ENCODE results near the gene INPP5E. TPM values are rescaled to one million over a fixed set of nuclear protein-coding genes. Genes with fewer than 3 reads are reported as not detected.

Gene INPP5E
- total RNA-seq, 1 donor from 2014 or later, result 35.2 TPM

- Mint-ChIP-seq H3K9me3 (ENCODE audit: unreplicated experiment) (no peaks in the 10 kb centered on the region), H3K27ac (ENCODE audit: unreplicated experiment) (no peak overlapping the region), H3K4me1 (ENCODE audit: low read depth, unreplicated experiment) (no peaks in the 10 kb centered on the region), H3K36me3 (ENCODE audit: unreplicated experiment) (no peaks in the 10 kb centered on the region), H3K4me3 (ENCODE audit: unreplicated experiment) (no peak overlapping the region), H3K27me3 (ENCODE audit: unreplicated experiment) (no peaks in the 10 kb centered on the region)
- TF ChIP-seq, protein P1, sequence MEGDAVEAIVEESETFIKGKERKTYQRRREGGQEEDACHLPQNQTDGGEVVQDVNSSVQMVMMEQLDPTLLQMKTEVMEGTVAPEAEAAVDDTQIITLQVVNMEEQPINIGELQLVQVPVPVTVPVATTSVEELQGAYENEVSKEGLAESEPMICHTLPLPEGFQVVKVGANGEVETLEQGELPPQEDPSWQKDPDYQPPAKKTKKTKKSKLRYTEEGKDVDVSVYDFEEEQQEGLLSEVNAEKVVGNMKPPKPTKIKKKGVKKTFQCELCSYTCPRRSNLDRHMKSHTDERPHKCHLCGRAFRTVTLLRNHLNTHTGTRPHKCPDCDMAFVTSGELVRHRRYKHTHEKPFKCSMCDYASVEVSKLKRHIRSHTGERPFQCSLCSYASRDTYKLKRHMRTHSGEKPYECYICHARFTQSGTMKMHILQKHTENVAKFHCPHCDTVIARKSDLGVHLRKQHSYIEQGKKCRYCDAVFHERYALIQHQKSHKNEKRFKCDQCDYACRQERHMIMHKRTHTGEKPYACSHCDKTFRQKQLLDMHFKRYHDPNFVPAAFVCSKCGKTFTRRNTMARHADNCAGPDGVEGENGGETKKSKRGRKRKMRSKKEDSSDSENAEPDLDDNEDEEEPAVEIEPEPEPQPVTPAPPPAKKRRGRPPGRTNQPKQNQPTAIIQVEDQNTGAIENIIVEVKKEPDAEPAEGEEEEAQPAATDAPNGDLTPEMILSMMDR (IDR thresholded peaks at IDR 0.05; ENCODE audit: partially characterized antibody, unreplicated experiment), result no peak
- DNase-seq, result no peak
These were observed 58.3 kb downstream of the INPP5E start for GRCh38 chr9:136381311-136381710.

- Mint-ChIP-seq H3K27ac (ENCODE audit: unreplicated experiment) (no peak overlapping the region), H3K4me3 (ENCODE audit: unreplicated experiment) (no peak overlapping the region), H3K36me3 (ENCODE audit: unreplicated experiment) (no peaks in the 10 kb centered on the region), H3K27me3 (ENCODE audit: unreplicated experiment) (no peaks in the 10 kb centered on the region), H3K4me1 (ENCODE audit: low read depth, unreplicated experiment) (peaks cover 1% of the 10 kb centered on the region), H3K9me3 (ENCODE audit: unreplicated experiment) (no peaks in the 10 kb centered on the region)
- TF ChIP-seq, protein P1 (IDR thresholded peaks at IDR 0.05; ENCODE audit: partially characterized antibody, unreplicated experiment), result no peak
- no peak for DNase-seq
These were observed 59.3 kb downstream of the INPP5E start for GRCh38 chr9:136380381-136380780.

DNA sequence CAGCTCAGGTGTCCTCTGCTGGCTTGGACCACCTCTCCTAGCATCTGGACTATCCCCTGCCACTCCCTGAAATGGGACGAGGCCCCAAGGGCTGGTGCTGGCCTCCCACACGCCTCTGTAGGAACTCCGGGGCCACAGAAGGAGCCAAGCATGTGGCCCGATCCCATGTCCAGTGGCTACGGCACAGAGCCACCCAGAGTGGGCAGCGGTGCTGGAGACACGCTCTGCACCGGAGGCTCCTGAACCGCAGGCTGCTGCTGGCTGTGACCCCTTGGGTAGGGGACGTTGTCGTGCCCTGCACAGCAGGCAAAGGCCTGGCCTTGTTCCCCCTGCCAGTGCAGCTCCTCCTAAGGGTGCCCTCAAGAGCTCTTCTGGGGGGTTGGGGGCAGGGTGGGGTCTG lies 59.8 kb downstream of the INPP5E start:
- TF ChIP-seq, protein P1 (IDR thresholded peaks at IDR 0.05; ENCODE audit: partially characterized antibody, unreplicated experiment), result no peak
- Mint-ChIP-seq H3K27ac (ENCODE audit: unreplicated experiment) (no peak overlapping the region), H3K9me3 (ENCODE audit: unreplicated experiment) (no peaks in the 10 kb centered on the region), H3K4me1 (ENCODE audit: low read depth, unreplicated experiment) (peaks cover 3% of the 10 kb centered on the region), H3K4me3 (ENCODE audit: unreplicated experiment) (no peak overlapping the region), H3K27me3 (ENCODE audit: unreplicated experiment) (peaks cover under 1% of the 10 kb centered on the region), H3K36me3 (ENCODE audit: unreplicated experiment) (no peaks in the 10 kb centered on the region)
- DNase-seq, result no peak

- Mint-ChIP-seq H3K4me3 (ENCODE audit: unreplicated experiment) (no peak overlapping the region), H3K36me3 (ENCODE audit: unreplicated experiment) (no peaks in the 10 kb centered on the region)
- TF ChIP-seq, protein P1 (IDR thresholded peaks at IDR 0.05; ENCODE audit: partially characterized antibody, unreplicated experiment), result no peak
These were observed 60.2 kb downstream of the INPP5E start for GRCh38 chr9:136379401-136379800.

GRCh38 chr9:136379003-136379287 lies 60.7 kb downstream of the INPP5E start:
- peaks cover 3% of the 10 kb centered on the region for H3K27me3 Mint-ChIP-seq (ENCODE audit: unreplicated experiment)
- H3K27ac Mint-ChIP-seq (ENCODE audit: unreplicated experiment), result no peak overlapping the region
- no peaks in the 10 kb centered on the region for H3K36me3 Mint-ChIP-seq (ENCODE audit: unreplicated experiment)
- H3K9me3 Mint-ChIP-seq (ENCODE audit: unreplicated experiment), result no peaks in the 10 kb centered on the region
- DNase-seq, result no peak
- no peak overlapping the region for H3K4me3 Mint-ChIP-seq (ENCODE audit: unreplicated experiment)
- TF ChIP-seq, protein P1 (IDR thresholded peaks at IDR 0.05; ENCODE audit: partially characterized antibody, unreplicated experiment), result no peak
- peaks cover 9% of the 10 kb centered on the region for H3K4me1 Mint-ChIP-seq (ENCODE audit: low read depth, unreplicated experiment)

More at GRCh38 chr9:136379401-136379800, 60.2 kb downstream of the INPP5E start:
- no peak overlapping the region for H3K27ac Mint-ChIP-seq (ENCODE audit: unreplicated experiment)
- H3K27me3 Mint-ChIP-seq (ENCODE audit: unreplicated experiment), result peaks cover 3% of the 10 kb centered on the region
- no peak for DNase-seq
- H3K9me3 Mint-ChIP-seq (ENCODE audit: unreplicated experiment), result no peaks in the 10 kb centered on the region
- peaks cover 8% of the 10 kb centered on the region for H3K4me1 Mint-ChIP-seq (ENCODE audit: low read depth, unreplicated experiment)

Other genes with a start within 250 kb of the INPP5E start
- gene LHX3, start 234.7 kb downstream of the INPP5E start, total RNA-seq (ENCODE audit: unreplicated experiment), result 0.81 TPM
- 21.2 TPM for gene QSOX2, start 194.0 kb downstream of the INPP5E start, total RNA-seq (ENCODE audit: unreplicated experiment)
- gene CCDC187, start 135.8 kb downstream of the INPP5E start, total RNA-seq (ENCODE audit: unreplicated experiment), result 15.8 TPM
- gene GPSM1, start 112.3 kb downstream of the INPP5E start, total RNA-seq (ENCODE audit: unreplicated experiment), result 140 TPM
- 16.5 TPM for gene DNLZ, start 76.1 kb downstream of the INPP5E start, total RNA-seq (ENCODE audit: unreplicated experiment)
- gene CARD9, start 66.2 kb downstream of the INPP5E start, total RNA-seq (ENCODE audit: unreplicated experiment), result 4.1 TPM
- 22.9 TPM for gene SNAPC4, start 39.7 kb downstream of the INPP5E start, total RNA-seq (ENCODE audit: unreplicated experiment)
- 61.2 TPM for gene ENTR1, start 29.2 kb downstream of the INPP5E start, total RNA-seq (ENCODE audit: unreplicated experiment)
- gene PMPCA, start 29.2 kb downstream of the INPP5E start, total RNA-seq (ENCODE audit: unreplicated experiment), result 69.0 TPM
- 74.3 TPM for gene SEC16A, start 43.2 kb upstream of the INPP5E start, total RNA-seq (ENCODE audit: unreplicated experiment)
- 64.2 TPM for gene NOTCH1, start 106.2 kb upstream of the INPP5E start, total RNA-seq (ENCODE audit: unreplicated experiment)
- 8.1 TPM for gene EGFL7, start 223.1 kb upstream of the INPP5E start, total RNA-seq (ENCODE audit: unreplicated experiment)
- gene AGPAT2, start 247.6 kb upstream of the INPP5E start, total RNA-seq (ENCODE audit: unreplicated experiment), result 72.8 TPM